ENCODE data around the gene NRXN3.

NRXN3 gene

DNA sequence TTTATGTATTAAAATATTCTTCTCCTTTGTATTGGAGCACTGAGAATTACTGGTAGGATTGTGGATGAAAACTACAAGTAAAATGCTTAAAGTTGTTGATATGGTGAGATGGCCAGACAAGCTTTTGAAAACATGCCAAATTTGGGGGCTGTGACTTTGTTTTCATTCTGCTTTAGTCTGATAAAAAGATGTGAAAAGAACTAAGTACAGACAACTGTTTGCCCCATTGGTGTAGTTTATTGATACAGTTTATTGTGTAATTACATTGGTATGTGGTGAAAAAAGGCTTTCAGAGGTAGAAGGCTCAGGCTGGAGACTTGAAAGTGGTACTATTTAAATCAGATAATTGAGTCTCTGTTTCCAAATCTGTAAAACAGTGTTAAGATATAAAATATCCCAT lies 1294.3 kb downstream of the NRXN3 start:
- intact Hi-C loops (cut with DNase I), result no loop called here
- no peak for DNase-seq

GRCh38 chr14:79465651-79466050 lies 1295.5 kb downstream of the NRXN3 start:
- no peak for DNase-seq
- intact Hi-C loops (cut with DNase I), result no loop called here

GRCh38 chr14:79466938-79467527 lies 1296.9 kb downstream of the NRXN3 start:
- DNase-seq, result peak in 1 of 10 donors; percentile 70
- intact Hi-C loops (cut with DNase I), result no loop called here

DNA sequence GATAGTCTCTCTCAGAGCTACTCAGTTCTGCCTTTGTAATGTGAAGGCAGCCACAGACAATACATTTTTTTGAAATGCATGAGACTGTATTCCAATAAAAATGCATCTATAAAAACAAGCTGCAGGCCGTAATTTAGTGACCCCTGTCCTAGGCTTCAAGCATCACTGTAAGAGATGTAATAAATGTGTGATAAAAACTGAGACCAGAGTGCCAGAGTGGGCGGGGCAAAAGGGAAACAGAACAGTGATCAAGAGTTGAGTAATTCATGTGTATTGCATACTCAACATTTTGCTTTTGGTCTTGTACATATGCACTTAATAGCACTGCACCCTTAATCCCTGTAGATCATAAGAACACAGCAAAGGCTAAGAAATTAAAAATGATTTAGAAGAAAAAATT lies 1297.7 kb downstream of the NRXN3 start:
- intact Hi-C loops (cut with DNase I), result no loop called here
- no peak for DNase-seq

DNA sequence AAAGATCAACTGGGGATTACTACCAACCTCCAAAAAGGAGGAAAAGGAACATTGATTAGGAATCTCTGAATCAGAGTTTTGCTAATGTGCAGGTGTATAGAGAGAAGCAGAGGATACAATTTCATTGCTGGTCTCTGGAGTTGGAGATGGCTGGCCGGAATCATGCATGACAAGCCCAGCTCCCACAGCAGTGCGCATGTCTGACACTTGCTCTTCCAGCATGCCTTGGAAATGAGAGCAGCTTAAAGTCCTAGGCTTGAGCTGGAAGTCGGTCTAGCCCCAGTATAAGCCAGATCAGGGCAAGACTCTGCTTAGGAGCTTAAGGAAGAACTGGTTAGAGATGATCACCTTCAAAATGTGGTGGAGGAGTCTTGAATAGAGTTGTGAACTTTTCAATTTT lies 1298.3 kb downstream of the NRXN3 start:
- DNase-seq, result no peak

DNA sequence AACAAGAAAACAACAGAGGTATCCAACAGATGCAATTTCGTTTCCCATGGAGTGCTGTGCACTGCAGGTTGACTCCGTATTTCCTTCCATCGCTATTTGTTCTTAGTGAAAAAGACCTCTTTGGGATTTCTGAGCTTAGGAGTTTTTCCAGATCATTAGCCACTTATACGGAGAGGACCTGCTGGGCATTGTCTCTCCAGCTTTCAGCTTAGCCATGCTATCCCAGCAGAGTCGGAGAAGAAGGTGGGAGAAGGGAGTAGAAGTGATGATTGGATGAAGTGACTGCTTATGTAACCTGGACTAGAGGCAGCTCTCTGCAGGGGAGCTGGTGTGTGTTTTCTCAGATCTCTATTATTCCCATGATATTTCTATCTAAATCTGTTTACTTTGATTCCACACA lies 1303.5 kb downstream of the NRXN3 start:
- no peak for DNase-seq
- intact Hi-C loops (cut with DNase I), result no loop called here

More for the DNA sequence above, 1298.3 kb downstream of the NRXN3 start:
- intact Hi-C loops (cut with DNase I), result no loop called here

- no peak for DNase-seq
- intact Hi-C loops (cut with DNase I), result no loop called here
These were observed 1305.8 kb downstream of the NRXN3 start for GRCh38 chr14:79475887-79476532.

DNA sequence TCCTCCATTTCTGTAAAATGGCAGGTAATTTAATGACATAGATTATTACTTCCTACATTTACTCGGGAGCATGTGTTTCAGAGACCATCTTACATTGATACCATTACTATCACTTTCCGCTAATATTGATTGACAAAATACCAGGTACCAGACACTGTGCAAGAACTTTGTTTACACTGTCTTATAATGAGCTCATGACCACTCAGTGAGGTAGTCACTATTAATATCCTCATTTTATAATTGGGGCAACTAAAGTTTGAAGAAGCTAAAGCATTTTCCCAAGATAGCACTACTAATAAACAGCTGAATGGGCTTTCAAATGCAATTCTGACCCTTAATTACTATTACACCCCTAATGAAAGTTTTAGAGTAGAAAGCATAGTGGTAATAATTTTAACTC lies 1306.4 kb downstream of the NRXN3 start:
- no peak for DNase-seq
- intact Hi-C loops (cut with DNase I), result no loop called here

GRCh38 chr14:79480212-79480611 lies 1310.0 kb downstream of the NRXN3 start:
- DNase-seq, result no peak
- intact Hi-C loops (cut with DNase I), result no loop called here

DNA sequence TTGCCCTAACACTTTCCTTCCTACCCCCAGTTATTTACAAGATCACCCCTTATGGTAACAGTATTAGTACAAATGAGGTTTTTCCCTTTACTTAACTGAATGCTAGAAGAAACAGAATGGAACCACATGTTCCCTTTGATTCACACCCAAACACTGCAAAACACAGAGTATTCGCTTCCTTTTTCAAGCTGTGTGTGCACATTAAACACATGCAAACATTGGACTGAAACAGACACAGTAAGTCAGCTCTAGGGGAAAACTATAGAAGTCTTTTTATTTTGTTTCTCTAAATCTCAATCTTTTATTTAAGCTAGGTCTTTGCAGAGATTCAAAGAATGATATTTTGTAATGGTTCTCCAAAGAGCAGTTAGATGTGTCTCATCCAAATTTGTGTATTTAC lies 1312.7 kb downstream of the NRXN3 start:
- intact Hi-C loops (cut with DNase I), result no loop called here
- DNase-seq, result no peak

DNA sequence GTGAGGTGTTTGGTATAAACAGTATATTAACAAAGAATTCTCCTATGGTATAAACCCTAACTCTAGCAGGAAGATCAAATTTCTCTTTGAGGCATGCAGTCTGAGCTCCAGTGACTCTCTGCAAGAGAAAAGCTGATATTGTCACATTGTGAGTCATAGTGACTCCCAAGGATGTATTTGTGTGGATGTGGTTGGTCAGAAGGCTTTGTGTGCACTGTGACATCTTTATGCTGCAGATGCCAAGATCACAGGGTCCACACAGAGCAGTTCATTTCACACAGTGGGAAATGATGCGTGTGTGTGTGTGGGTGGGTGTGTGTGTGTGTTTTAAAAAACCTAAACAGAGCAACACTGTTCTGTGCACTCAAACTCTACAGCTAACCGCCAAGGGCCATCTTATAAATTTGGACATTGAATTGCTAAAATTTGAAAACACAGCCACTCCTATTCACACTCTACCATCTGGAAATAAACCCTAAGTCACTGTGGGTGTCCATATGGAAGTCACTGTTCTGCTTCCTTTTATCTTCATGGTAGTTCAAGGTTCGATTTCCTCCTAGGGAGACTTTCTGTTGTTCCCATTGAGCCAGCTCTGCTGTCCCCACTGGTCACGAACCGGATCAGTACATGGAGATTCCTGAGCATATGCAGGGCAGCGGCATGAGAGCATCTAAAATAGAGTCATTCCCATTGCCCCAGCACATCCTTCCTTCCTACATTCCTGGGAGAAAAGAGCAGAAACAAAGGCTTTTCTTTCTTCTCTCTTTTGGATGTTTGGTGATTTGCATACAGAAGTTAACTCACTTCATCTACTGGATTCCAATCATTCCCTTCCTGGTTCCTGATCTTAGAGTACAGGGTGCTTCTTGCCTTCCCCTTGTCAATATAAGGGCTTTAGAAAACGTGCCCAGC lies 1313.6 kb downstream of the NRXN3 start:
- intact Hi-C loops (cut with DNase I), result no loop called here
- DNase-seq, result no peak

DNA sequence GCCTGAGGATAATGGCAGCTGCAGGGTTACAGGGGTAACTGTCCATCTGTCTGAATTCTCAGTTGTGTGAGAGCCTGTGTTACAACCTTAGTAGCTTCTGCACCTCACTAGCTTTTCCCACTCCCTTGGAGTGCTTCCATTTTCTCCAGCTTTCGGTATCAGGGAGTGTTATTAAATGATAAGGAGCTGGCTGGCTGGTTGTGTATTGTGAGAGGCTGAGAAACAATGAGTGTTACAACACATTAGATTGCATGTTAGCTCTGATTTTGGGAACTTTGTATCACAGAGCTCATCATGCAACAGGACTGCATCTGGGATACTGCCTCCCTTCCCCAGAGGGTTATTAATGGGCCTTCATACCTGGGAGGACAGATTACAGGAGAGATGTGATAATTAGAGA lies 1317.5 kb downstream of the NRXN3 start:
- DNase-seq, result no peak
- intact Hi-C loops (cut with DNase I), result no loop called here

DNA sequence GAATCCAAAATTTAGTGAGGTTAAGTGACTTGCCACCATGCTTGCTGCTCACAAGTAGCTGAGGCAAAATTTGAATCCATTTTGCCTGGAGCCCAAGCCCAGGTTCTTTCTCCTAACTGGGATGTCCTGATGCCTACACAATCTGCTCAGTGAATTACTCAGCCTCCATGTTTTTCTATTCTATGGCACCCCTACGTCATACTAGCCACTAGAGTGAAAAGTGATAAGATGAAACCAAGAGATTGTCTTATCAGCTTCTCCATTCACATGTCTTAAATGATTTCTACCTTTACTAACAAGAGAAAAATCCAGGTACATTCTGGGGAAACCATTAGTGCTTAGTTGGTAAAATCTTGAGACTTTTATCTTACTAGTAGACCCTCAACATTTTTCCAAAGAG lies 1321.0 kb downstream of the NRXN3 start:
- intact Hi-C loops (cut with DNase I), result no loop called here
- no peak for DNase-seq

GRCh38 chr14:79493081-79493645 lies 1323.0 kb downstream of the NRXN3 start:
- DNase-seq, result no peak
- intact Hi-C loops (cut with DNase I), result no loop called here

DNA sequence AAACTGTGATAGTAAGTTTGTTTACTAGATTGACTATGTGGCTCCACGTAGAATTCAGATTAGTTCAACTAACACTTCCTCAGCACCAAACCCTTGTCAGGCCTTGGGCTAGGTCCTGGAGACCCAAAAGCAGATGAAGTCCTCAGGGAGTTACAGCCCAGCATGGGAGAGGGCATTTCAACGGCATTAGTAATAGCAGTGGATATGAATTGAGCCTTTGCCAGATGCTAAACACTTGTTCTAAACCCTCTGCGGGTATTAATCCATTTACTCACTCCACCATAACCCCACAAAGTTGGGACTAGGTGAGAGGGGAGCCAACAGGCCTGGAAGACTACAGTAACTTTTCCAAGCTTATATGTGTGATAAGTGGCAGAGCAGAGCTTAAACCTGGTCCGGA lies 1326.5 kb downstream of the NRXN3 start:
- DNase-seq, result no peak
- intact Hi-C loops (cut with DNase I), result no loop called here

DNA sequence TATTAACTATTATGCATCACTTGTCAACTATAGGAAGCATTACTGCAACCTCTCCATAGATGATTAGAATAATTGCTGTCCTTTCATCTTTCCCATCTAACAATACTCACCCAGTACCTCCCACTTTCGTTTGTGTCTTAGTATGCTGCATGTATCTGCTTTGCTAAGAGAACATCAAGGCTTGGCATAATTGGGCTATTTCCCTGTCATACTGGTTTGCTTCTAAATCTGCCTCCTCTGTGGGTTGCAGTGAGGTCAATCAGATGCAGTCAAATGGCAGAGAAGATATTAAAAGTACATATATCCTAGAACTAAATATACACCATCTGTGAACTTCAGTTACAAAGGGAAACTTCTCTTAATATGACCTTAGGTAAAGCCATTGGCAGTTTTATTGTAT lies 1330.3 kb downstream of the NRXN3 start:
- intact Hi-C loops (cut with DNase I), result no loop called here
- no peak for DNase-seq

DNA sequence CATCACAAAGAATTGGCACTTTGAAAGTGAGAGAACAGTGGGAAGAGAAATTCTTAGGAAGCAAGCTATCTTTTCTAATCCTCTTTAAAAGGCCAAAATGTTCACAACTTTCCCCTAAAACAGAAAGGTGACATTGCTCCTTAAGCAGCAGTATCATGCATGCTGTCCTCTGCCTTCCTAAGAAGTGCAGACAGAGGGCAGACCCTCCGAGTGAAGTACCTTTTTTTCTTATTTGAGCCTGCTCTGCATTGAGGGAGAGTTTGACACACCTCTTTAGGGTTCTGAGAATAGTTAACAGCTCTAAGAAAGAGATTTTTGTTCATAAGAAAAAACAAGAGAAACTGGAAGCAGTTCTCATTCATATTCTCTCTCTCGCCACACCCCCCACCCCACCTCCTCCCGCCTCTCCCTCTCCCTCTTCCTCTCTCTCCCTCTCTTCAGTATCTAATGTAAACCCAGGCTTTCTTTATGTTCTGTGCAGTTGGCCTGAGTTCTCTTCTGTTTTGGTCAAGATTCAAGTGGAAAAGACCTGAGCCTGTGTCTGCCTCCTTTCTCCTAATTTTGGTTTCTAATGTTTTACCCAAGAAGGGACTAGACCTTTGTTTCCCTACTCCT lies 1332.1 kb downstream of the NRXN3 start:
- intact Hi-C loops (cut with DNase I), result no loop called here
- DNase-seq, result no peak

DNA sequence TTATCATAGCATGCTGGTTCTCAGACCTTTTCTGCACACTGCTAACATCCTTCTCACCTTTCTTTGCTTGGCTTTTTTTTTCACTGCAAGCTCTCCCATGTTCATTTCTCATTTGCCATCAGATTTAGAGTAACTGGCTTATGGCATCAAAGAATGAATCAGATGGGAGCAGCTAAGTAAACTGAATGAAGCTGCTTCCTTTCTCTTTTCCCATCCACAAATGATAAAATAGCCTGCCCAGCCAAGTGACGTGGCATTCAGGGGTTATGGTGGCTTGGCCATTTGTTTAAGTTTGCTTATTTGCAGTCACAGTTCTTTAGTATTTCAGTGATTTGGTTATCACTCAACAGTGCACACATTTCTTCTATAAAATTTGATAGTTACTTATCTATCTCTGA lies 1332.6 kb downstream of the NRXN3 start:
- intact Hi-C loops (cut with DNase I), result no loop called here
- DNase-seq, result no peak

DNA sequence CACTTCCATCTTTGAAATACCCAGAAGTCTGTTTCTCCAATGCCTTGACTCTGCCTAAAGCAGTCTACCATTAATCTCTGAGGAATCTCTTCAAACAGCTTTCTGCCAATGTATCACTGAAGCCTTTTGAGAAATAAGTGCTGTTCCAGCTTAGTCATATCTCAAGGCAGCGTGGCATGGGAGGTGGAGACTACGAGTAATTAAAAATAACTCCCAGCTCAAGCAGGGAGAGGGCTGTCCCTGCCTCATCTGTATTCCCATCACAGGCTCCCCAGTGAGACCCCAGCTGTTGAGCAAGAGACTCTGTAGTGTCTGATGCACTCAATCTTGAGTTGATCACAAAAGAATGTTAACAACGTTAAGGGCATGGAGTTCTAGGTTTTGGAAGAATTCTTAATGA lies 1340.5 kb downstream of the NRXN3 start:
- intact Hi-C loops (cut with DNase I), result no loop called here
- DNase-seq, result no peak

GRCh38 chr14:79511146-79511545 lies 1341.0 kb downstream of the NRXN3 start:
- intact Hi-C loops (cut with DNase I), result no loop called here
- DNase-seq, result no peak

DNA sequence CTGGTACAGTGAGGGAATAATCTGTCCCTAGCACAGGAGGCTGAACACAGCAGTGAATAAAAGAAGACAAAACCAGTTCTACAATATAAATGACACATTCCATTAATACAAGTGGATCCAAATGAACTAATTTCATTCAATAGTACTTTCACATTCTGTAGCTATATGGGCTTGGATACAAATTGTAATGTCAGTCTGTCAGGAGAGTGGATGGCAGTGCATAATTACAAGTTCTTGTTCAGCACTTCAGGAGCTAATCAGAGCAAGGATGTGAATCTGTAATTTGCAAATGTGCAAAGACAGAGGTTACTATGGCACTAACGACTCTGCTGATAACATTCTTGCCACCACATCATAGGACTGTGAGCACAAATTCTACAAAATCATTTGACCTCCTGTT lies 1343.3 kb downstream of the NRXN3 start:
- intact Hi-C loops (cut with DNase I), result no loop called here
- DNase-seq, result no peak
